ENCODE data around the gene F7.
"Not testable (repeated sequence)": the region's sequence is repeated elsewhere in the genome, so short reads cannot be mapped to it uniquely, and the experiment has no call there.

F7 gene

DNA sequence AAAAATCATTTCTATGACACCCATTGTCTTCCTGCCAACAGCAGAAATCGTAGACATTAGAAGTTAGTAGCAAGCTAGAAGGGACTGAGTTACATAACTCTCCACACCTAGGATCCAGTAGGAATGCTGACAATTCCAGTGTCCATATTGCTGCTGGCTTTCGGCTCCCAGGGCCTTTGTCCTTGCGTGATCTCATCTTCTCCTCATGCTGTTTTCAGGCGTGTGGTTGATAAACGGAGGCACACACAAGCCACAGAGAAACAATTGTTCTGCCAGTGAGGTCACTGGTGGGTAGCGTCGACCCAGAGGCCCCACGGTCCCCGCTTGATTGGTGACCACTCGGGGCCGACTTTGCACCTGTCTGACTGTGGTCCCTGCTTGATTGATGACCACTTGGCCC lies 31.6 kb upstream of the F7 start:
- DNase-seq: no peak

DNA sequence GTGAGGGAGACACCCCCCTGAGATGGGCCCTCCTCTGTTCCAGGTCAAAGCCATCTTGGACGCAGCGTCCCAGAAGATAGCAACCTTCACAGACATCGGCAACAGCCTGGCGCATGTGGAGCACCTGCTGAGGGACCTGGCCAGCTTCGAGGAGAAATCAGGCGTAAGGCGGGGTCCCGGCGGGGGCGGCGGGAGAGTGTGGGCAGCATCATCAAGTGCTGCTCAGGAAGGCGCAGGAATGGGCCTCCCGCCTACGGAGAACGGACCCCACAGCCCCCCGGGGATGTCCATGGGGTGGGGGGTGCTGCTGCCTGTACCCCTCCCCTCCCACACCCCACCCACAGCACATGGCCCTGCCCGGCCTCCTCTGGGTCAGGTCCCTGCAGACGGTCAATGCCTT lies 31.2 kb upstream of the F7 start:
- no peak for DNase-seq

- no peak for DNase-seq
Measured at GRCh38 chr13:113074876-113075275, 30.7 kb upstream of the F7 start.

- no peak for DNase-seq
Measured at GRCh38 chr13:113075711-113076110, 29.9 kb upstream of the F7 start.

GRCh38 chr13:113076681-113077401 lies 28.8 kb upstream of the F7 start:
- DNase-seq: no peak

DNA sequence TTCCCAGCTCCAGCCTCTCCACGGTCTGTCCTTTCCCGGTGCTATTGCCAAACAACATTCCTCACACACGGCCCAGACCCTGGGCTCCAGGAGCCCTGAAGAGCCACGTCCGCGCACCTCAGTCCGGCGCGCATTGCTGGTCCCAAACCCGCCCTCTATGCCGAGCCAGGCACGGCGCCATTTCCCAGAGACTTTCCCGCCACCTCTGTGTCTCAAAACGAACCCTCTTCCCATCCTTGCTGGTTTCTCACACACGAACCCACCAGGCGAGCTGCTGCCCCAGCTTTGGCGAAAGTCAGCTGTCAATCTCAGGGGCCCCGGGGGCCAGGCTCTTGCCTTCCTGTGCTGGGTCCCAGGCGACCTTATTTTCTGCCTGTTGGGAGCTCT lies 28.0 kb upstream of the F7 start:
- no peak for DNase-seq

DNA sequence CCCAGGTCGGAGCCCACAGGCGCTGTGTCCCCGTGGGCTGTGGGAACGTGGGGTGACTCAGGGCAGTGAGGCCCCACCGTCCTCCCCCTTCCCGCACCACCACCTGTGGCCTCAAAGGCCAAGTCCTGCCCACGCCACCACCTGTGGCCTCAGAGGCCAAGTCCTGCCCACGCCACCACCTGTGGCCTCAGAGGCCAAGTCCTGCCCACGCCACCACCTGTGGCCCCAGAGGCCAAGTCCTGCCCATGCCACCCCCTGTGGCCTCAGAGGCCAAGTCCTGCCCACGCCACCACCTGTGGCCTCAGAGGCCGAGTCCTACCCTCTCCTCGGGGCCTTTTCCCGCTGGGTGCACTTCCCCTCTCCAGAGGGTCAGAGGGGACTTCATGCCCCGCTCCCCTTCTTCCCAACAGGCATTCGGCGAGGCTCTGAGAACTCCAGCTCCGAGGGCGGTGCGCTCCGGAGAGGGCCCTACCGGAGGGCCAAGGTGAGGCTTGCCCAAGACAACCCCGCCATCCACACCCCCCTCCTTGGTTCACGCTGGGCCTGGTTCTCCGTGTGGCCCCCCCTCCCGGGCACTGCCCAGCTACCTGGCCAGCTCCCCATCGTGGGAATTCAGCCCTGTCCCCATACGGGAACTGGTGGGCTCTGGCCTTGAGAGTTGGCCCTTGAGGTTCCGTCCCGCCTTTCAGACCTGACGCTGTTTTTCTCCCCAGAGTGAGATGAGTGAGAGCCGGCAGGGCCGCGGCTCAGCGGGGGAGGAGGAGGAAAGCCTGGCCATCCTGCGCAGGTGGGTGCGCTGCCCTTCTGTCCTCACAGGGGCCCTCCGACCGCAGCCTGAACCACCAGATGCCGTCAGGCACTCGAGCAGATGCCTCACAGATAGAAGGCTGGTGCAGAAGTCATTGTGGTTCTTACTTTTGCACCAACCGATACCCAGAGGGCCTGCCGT lies 27.4 kb upstream of the F7 start:
- DNase-seq: peak; percentile 64

- DNase-seq: peak; percentile 70
Measured at GRCh38 chr13:113078902-113079780, 26.4 kb upstream of the F7 start.

GRCh38 chr13:113079781-113080080 lies 25.9 kb upstream of the F7 start:
- DNase-seq: not testable (repeated sequence)

DNA sequence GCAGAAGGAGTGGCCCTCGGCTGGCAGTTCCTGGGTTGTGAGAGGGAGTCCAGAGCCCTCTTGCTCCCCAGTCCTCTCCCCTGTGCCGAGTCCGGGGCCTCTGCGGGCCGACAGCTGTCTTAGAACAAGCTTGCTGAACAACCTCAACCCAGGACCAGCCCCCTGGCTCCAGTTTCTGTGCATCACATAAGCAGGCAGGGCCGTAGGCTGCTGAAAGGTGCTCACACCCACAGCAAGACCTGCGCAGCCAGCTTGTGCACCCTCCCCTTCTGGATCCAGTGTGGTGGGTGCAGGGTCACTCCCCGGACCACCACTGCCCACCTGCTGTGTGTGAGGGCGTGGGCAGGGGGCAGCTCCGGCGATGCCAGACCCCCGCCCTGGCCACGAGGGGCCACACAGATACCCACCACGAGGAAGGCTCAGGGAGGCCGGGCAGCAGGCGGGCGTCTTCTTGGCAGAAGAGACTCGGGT lies 25.2 kb upstream of the F7 start:
- DNase-seq: no peak

DNA sequence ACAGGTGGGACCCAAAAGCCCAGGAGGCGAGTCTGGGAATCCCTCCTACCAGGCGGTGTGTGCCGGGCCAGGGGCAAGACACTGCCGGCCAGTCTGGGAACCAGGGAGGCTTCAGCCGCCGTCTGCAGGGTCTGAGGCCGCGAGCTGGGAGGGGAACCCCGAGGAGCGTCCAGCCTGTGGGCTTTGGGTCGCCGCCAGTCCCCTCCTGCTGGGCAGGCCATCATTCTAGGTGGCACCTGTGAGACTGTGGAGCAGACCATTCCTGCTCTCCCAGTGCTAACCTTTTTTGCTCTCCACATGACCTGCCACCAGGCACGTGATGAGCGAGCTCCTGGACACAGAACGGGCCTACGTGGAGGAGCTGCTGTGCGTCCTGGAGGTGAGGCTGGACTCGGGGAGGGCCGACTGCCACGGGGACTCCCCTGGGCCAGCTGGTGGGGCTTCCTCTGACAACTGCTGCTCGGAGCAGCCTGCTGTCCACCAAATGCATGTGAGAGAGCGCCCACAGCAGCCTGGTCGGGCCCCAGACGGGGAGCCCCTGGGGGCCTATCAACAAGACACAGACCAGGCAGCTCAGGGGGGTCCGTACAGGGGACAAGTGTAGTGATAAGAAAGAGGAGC lies 24.6 kb upstream of the F7 start:
- no peak for DNase-seq

DNA sequence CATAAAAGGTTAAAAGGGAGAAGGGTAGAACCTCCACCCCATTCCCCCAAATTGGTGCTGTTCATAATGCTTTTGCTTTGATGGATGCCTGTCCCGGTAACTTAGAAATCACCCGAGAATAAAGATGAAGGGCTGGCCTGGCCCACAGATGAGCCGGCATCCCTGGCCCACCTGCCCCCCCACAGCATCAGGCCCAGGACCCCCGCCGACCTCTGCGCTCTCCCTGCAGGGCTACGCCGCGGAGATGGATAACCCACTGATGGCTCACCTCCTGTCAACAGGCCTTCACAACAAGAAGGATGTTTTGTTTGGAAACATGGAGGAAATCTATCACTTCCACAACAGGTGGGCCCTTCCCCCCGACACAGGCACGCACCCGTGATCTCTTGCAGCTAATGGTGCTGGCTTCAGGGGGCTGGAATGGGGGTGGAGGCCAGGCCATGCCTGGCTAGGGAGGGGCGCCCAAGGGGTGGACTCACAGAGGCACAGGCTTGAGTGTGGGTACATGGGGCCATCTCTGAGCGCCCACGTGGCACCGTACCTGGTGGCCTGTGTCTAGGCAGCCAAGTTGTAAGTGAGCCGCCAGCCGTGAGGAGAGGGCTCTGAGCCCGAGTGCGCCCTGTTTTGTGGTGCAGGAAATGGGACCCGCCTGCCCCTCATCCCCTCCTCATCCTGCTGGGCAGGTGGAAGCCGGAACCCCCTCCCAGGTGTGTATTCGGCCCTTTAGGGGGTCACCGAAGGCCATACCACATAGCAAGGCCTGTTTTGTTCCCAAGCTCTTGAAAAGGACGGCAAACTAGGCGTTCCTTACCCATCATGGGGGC lies 23.2 kb upstream of the F7 start:
- DNase-seq: no peak

DNA sequence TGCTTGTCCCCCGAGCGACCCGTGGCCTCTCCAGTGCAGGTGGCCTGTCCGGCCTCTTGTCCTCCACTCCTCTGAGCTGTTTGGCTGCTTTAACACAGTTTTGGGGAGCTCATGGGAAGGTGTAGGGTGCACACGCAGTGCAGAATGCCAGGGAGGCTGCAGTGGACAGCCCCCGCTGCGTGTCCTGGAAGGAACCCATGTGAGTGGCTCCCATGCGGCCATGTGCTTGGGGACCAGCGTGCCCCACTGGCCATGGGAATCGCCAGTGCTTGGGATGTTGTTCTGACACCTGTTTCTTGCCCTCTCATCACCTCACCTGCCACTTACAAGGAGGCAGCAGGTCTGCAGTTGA lies 22.6 kb upstream of the F7 start:
- no peak for DNase-seq

GRCh38 chr13:113083402-113084061 lies 22.1 kb upstream of the F7 start:
- DNase-seq: no peak

- no peak for DNase-seq
Measured at GRCh38 chr13:113084094-113084942, 21.3 kb upstream of the F7 start.

GRCh38 chr13:113084943-113085540 lies 20.5 kb upstream of the F7 start:
- DNase-seq: no peak

DNA sequence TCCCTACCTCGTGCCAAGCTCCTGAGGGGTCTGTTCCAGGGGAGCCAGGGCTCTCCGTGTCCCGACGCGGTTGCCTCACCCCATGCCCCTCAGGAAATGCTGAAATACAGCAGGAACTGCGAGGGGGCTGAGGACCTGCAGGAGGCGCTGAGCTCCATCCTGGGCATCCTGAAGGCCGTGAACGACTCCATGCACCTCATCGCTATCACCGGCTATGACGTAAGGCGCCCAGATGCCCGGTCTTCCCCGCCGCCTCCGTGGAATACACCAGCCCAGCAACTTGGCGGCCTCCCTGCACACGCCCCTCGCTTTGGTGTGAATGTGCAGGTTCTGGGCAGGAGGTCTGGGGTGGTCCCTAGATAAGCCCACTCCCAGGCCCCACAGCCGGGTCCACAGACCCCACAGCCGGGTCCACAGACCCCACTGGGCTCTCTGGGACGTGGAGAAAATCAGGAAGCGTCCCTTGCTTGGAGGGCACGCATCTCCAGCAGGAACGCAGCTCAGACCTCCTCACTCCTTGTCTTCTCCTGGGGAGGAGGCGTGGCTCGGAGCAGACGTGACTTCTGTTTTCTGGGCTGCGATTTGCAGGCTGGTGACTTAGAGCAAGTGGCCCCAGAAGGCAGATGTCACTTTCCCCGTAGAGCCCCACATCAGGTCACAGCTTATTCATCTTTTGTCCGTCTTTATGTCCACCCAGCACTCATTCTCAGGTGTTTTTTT lies 19.4 kb upstream of the F7 start:
- no peak for DNase-seq

DNA sequence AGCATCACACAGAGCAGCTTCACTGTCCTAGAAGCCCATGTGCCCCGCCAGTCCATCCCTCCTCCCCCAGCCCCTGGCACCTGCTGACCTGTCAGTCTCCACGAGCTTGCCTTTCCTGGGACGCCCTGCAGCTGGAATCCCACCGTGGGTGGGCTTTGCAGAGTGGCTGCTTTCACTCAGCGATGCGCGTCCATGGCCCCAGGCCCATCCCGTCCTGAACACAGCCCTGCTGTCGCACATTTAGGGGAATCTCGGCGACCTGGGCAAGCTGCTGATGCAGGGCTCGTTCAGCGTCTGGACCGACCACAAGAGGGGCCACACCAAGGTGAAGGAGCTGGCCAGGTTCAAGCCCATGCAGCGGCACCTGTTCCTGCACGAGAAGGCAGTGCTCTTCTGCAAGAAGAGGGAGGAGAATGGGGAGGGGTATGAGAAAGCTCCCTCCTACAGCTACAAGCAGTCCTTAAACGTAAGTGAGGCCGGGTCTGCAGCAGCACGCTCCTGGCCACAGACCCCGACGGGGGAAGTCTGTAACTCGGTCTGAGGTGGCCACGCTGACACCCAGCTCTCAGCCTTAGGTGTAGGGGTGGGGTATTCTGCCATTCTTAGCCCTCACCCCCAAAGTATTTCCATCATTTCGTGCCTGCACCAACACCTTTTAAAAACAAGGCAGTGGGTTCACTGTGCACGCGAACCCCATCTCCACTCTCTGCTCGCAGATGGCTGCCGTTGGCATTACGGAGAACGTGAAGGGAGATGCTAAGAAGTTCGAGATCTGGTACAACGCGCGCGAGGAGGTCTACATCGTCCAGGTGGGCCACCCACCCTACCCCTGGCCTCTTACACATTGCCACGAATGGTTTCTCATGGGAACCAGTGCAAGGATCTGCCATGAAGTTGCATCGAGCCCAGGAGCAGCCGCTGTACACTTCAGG lies 18.3 kb upstream of the F7 start:
- DNase-seq: no peak
